Mammary epithelial cell (primary cell): ENCODE results near the gene RTN4R.

Experiments
- CTCF ChIP-seq, 2 donors: IDR thresholded peaks in 1 of 2; conservative IDR thresholded peaks in 1 of 2; 2 replicates each; pipeline ENCODE4 v1.5.1; 2011 to 2012; ENCODE audit warnings: inconsistent platforms in 2 of 2, low read length in 2 of 2, mild to moderate bottlenecking in 2 of 2, control low read depth in 1 of 2, low read depth in 1 of 2; ENCODE audit not compliant: insufficient read depth in 1 of 2; ENCODE audit errors: extremely low read depth in 1 of 2
- EZH2 ChIP-seq: IDR thresholded peaks from 2 replicates; pipeline ENCODE4 v1.6.1; 2012; ENCODE audit warnings: low read length, inconsistent platforms, borderline replicate concordance

- TF ChIP-seq EZH2 (no peak), CTCF (conservative IDR thresholded peaks at IDR 0.05 in 1 of 2, IDR thresholded peaks at IDR 0.05 in 1 of 2; ENCODE audit: extremely low read depth in 1 of 2, insufficient read depth in 1 of 2, low read depth in 1 of 2, low read length in 2 of 2) (no peak)
Measured at GRCh38 chr22:20260071-20260765, 7.9 kb downstream of the RTN4R start.
